ENCODE data around the gene DCLRE1C.
"Not testable (repeated sequence)": the region's sequence is repeated elsewhere in the genome, so short reads cannot be mapped to it uniquely, and the experiment has no call there.

DCLRE1C gene

DNA sequence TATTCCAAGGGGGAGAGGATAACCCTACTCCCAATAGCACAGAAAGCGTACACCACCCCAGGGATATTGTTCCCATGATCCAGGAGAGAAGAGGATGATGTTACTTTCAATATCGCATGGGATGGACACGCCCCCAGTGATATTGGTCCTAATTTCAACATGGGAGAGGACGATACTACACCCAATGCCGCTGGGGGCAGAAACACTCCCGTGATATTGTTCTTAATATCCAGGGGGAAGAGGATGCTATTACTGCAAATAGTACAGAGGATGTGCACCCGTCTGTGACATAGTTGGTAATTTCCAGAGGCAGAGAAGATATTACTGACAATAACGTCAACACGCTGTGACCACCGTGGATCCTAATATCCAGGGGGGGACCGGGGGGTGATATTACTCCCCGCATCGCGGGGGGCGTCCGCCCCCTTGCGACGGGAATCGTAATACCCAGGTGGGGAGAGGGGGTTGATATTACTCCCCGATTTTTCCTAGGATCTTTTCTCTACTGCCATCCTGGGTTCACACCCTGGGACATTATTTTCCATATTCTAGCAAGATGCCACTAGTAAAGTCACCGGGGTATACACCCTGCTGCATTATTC is 21.9 kb upstream of the DCLRE1C start:
- no peak overlapping the region for H3K4me3 ChIP-seq (replicated peaks in 1 of 2; ENCODE audit: low read depth in 2 of 2, low read length in 2 of 2)
- no peak for DNase-seq (ENCODE audit: low read depth in 2 of 2)
- TF ChIP-seq, protein P1, sequence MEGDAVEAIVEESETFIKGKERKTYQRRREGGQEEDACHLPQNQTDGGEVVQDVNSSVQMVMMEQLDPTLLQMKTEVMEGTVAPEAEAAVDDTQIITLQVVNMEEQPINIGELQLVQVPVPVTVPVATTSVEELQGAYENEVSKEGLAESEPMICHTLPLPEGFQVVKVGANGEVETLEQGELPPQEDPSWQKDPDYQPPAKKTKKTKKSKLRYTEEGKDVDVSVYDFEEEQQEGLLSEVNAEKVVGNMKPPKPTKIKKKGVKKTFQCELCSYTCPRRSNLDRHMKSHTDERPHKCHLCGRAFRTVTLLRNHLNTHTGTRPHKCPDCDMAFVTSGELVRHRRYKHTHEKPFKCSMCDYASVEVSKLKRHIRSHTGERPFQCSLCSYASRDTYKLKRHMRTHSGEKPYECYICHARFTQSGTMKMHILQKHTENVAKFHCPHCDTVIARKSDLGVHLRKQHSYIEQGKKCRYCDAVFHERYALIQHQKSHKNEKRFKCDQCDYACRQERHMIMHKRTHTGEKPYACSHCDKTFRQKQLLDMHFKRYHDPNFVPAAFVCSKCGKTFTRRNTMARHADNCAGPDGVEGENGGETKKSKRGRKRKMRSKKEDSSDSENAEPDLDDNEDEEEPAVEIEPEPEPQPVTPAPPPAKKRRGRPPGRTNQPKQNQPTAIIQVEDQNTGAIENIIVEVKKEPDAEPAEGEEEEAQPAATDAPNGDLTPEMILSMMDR (IDR thresholded peaks at IDR 0.05; ENCODE audit: low read depth, low read length): peak; percentile 14

DNA sequence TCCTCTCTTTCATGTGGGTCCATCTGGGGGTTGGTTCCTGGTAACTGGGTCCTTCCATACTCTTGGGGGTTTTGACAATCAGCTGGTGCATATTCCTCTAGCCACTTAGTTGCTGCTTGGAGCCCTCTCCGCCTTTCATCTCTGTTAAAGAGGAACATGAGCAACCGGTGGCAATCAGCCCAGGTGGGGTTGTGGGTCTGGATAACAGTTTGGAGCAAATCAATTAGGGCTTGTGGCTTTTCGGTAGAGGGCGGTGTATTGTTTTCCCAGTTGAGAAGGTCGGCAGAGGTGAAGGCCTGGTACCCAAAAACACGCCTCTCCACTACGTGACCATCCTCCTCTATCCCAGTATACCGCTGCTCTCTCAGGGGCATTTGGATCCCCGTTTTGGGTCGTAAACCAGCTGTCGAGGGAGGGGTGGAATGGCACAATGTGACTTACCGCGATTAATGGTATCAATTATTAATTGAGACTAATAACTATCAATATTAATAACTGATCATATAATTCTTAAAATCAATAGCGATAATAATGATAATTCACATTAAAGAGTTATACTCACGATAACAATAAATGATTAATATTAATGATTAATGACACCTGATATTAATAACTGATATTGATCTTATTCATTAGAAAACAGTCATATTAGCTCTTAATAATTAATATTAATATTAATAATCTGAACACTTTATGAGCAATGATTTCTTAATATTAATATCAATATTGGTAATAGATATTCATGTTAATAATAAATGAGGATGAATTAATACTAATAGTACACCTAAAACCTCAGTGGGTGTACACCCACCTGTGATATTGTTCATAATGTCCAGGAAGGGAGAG is 20.5 kb upstream of the DCLRE1C start:
- not testable (repeated sequence) for H3K4me3 ChIP-seq (replicated peaks in 1 of 2; ENCODE audit: low read depth in 2 of 2, low read length in 2 of 2); DNase-seq (ENCODE audit: low read depth in 2 of 2)

DNA sequence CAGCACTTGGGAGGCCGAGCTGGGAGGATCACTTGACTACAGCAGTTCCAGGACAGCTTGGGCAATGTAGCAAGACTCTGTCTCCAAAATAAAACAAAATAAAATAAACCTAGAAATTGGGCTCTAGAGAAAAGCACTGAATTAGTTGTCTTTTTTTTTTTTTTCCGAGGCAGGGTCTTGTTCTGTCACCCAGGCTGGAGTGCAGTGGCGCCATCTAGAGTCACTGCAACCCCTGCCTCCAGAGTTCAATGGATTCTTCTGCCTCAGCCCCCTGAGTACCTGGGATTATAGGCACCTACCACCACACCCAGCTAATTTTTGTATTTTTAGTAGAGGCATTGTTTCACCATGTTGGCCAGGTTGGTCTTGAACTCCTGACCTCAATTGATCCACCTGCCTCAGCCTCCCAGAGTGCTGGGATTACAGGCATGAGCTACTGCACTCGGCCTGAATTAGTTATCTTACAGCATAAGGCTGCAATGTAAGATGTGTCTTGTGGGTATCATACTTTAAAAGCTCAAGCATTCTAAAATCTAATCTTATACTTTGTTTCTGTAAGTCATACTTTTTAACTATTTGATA is 18.1 kb upstream of the DCLRE1C start:
- peak; percentile 34 to 51 for DNase-seq (ENCODE audit: low read depth in 2 of 2)
- TF ChIP-seq, protein P1 (IDR thresholded peaks at IDR 0.05; ENCODE audit: low read depth, low read length): peak; percentile 71
- H3K4me3 ChIP-seq (replicated peaks in 1 of 2; ENCODE audit: low read depth in 2 of 2, low read length in 2 of 2): no peak overlapping the region

DNA sequence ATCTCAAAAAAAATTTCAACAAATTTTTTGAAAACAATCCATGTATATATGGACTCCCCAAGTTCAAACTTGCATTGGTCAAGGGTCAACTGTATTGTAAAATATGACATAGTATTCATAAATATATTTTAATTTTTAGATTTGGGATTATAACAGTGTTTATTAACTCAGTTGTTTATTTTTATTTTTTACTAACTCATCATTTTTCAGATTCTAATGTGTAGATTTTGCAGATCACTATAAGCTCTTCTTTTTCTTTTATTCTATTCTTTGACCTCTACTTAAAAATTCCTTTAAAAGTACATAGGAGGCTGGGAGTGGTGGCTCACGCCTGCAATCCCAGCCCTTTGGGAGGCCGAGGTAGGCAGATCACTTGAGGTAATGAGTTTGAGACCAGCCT is 14.0 kb upstream of the DCLRE1C start:
- TF ChIP-seq, protein P1 (IDR thresholded peaks at IDR 0.05; ENCODE audit: low read depth, low read length): no peak
- H3K4me3 ChIP-seq (replicated peaks in 1 of 2; ENCODE audit: low read depth in 2 of 2, low read length in 2 of 2): no peak overlapping the region
- no peak for DNase-seq (ENCODE audit: low read depth in 2 of 2)

DNA sequence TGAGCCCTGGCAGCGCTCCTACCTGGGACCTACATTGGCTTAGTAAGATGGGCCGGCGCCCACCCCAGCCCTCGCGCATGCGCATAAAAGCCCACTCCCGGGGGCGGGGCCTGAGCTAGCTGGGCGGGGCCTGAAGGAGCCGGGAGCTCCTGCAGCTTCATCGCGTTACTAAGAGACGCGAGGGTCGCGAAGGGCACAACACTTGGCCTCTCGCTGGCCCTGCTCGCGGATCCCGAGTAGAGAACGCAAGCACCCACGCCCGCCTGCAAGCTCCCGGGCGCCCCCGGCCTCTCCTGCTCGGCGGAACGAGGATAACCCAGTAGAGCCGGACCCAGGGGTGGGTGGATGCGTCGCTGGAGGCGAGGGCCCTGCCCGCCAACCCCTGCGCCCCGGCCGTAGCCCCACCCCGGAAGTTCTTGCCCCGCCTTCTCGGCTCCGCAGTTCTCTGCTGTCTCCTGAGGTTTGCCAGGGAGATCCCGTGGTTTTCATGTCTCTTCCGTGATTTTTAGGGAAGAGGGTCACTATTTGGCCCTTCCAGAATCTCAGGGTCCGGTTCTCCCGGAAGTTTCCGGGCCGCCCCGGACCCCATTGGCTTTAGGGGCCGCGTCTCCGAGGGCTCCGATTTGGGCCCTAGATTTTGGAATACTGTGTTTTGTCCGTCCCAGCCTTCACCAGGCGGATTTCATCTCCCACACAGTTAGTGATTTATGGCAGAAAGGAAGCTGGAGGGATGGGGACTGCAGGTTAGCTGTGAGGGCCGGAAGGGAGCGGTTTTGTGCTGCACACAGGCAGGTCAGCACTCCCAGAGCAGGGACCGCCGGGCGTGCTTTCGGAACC is 5.5 kb upstream of the DCLRE1C start, which contains the start of gene MEIG1:
Gene MEIG1 (plus strand): TSS at position 168 of the 837 bp plus-strand sequence. CDS start 7,081 bp downstream, outside the sequence.
- TF ChIP-seq, protein P1 (IDR thresholded peaks at IDR 0.05; ENCODE audit: low read depth, low read length): no peak
- DNase-seq (ENCODE audit: low read depth in 2 of 2): peak; percentile 95 to 97
- peak within 1 kb of the TSS; percentile 71 to 77 for H3K4me3 ChIP-seq (replicated peaks in 1 of 2; ENCODE audit: low read depth in 2 of 2, low read length in 2 of 2)

DNA sequence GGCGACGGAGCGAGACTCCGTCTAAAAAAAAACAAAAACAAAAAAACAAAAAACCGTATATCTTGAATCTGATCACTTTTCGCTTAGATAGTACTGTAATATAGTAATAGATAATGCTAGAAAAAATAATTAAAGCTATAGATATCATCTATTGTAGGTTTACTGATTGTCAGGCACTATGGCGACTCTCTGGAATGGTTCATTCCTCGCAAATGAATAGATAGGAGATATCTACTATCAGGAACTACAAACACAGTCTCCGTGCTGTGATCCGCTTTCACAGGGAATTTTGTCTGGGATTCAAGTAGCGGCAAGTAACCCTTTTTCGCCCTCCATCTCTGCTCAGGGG is 5.0 kb upstream of the DCLRE1C start:
- peak overlapping the region; percentile 71 to 77 for H3K4me3 ChIP-seq (replicated peaks in 1 of 2; ENCODE audit: low read depth in 2 of 2, low read length in 2 of 2)
- DNase-seq (ENCODE audit: low read depth in 2 of 2): no peak
- TF ChIP-seq, protein P1 (IDR thresholded peaks at IDR 0.05; ENCODE audit: low read depth, low read length): no peak

Data from cardiac fibroblast (primary cell).